SH-SY5Y (cell line): ENCODE data around the gene TENM4.

Experiments
- GATA2 ChIP-seq: IDR thresholded peaks from 2 replicates; pipeline ENCODE4 v1.6.1; 2011; ENCODE audit warnings: mild to moderate bottlenecking, low read depth, low read length
- GATA3 ChIP-seq: IDR thresholded peaks from 2 replicates; pipeline ENCODE4 v1.6.1; 2011; ENCODE audit warnings: low read depth, mild to moderate bottlenecking, low read length, moderate library complexity

DNA sequence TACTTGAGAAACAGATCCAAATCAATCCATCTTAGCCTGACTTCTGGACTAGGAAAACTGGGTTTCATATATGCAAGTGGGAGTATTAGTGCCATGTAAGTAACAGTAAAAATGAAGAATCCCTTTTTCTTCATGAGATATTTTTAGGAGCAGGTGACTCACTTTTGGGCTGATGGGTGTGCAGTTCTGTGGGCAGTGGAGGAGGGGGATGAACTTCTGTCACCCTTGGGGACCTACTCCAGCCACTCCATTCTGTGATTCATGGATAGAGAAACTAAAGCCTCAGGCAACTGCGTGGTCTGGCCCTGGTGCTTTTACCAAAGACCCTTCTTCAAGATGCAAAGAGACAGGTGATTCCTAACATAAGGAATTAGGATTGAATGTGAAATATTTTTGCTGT lies 657.5 kb downstream of the TENM4 start:
- no peak for TF ChIP-seq GATA2
- TF ChIP-seq GATA3, result no peak
